NCI-H1436 (cell line): ENCODE measurements around the gene FILIP1.
"Not testable (repeated sequence)": the region's sequence is repeated elsewhere in the genome, so short reads cannot be mapped to it uniquely, and the experiment has no call there.

Experiments used
- DNase-seq: peaks from one replicate; lab custom pipeline; 2025; lab: John Stamatoyannopoulos, UW

FILIP1 gene

DNA sequence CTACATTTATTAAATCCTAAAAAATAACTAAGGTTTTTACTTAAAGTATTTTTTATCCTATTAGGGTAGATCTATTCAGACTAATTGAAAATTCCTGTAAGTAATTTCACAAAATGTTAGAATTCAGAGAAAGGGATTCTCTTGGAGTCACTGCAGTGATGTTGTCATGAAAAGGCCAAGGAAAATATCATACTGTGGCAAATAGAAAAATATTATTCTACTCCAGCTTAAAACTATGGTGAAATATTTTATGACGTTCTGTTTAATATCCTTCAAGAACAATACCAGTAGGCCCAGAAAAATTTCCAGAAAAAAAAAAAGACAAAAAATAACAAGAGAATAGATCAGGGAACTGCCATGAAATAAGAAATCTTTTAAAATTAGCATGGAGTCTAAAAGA lies 73.6 kb downstream of the FILIP1 start:
- DNase-seq = no peak

DNA sequence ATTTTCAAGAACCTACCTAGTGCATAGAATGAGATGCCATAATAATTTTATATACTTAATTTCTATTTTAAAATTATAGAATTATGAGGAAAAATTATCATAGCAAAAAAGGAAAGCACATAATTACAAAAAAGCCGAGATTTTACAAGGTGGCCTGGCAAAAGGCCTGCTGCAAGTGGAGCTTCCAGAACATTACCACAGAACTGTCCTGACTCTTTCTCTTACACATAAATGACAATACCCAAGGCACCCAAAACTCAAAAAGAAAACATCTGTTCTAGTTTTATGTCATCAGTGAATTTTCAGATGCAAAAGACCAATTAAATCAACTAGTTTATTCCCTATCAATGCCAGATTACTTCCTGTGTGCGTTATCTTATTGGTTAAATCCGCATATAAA lies 74.2 kb downstream of the FILIP1 start:
- no peak for DNase-seq

DNA sequence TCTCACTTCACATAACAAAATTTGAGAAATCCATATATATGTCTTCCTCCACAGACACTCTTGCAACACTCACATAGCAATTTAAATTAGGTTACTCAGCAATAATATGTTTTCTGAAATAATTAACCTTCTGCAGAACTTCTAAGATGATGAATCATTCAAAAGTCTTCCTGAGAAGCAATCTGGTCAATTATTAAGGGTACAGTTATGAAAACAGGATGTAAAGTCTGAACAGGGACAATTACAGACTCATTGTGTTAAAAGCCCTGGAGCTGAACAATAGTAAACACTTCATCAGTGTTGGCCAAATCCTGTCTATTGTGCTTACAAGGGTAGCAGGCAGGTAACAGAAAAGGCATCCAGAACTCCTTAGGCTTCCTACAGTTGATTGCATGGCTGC lies 75.4 kb downstream of the FILIP1 start:
- no peak for DNase-seq

DNA sequence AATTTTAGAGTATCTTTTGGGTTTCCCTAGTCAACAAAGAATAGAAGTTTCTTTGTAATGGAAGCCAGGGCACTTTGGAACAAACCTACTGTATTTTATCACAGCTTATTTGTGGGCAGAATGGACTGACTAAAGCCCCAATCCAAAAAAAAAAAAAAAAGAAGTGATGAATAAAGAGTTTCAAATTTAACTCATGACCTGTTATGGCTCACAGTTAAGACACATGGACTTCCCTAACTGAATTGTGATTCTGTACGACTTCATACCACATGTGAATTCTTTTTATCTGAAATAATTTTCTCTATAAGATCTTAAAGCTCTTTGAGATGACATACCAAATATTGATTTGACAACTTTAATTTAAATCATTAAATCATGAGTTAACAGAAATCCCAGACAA lies 77.2 kb downstream of the FILIP1 start:
- no peak for DNase-seq

DNA sequence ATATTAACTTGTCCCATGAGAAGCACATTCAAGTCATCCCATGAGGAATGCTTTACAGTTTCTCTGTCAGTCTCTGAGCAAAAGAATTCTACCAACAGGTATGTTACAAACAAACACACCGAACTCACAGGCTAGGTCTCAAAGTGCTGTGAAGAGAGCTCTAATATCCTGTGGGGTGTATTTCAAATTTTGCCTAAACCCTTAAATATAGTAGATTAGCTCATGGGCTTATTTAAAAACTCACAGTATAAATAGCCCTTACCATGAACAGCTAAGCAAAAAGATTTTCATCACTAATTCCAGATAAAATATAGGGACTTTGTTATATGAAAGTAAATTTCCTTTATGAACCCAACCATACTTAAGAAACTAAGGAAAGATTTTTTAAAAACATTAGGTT lies 77.8 kb downstream of the FILIP1 start:
- no peak for DNase-seq

DNA sequence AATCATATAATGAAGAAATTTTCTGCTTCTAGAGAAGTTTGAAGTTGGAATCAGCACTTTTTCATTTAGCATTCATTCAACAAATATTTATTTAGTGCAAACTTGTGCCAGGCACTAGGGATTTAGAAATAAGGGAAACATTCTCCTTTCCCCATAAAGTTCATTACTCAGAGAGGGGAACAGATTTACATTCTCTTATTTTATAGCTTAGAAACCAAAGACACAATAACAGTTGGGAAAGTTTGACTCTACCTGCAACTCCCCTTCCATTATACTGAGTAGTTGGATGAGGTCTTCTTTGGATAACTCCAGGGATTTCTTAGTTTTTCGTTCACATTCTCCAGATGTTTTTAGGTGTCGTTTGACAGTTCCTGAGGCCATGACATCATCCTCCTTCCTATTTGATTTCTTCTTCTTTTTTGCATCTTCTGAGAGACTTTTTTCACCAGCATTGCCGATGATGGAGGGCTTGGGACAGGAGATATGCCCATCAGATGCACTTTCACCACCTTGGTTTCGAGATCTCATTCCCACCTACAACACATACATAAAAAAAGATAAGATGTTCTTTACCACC lies 79.1 kb downstream of the FILIP1 start:
- DNase-seq = no peak

DNA sequence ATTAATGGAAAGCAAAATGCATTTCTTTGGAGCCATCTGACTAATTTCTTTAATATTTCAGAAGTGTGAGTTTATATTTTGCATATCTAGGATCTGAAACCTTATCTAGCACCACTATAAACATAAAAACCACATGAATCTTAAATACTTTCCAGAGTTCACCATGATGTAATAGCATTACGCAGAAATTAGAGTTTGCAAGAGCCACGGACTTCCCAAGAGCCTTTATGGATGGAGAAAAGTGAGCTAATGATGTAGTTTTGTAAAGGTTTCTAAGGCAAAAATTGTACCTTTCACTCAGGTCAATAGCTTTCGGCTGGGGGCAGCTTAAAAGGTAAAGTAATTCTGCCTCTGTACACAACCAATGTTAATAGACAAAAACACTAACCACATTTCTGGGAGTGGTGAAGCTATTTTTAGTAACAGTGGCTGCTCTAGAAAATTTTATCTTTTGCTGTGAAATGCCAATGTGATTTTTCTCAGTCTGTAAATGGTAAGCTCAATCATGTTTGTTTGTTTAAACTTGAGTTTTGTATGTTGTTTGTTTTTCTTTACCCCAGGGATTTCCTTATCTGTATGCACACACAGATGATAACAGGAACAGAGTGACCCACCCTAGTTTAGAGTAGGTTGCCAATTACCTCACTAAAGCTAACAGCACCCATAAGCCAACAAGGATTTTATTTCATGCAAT lies 80.5 kb downstream of the FILIP1 start:
- no peak for DNase-seq

DNA sequence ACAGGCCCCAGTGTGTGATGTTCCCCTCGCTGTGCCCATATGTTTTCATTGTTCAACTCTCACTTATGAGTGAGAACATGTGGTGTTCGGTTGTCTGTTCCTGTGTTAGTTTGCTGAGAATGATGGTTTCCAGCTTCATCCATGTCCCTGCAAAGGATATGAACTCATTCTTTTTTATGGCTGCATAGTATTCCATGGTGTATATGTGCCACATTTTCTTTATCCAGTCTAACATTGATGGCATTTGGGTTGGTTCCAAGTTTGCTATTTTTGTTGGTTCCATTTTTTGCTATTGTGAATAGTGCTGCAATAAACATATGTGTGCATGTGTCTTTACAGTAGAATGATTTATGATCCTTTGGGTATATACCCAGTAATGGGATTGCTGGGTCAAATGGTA lies 83.0 kb downstream of the FILIP1 start:
- not testable (repeated sequence) for DNase-seq

DNA sequence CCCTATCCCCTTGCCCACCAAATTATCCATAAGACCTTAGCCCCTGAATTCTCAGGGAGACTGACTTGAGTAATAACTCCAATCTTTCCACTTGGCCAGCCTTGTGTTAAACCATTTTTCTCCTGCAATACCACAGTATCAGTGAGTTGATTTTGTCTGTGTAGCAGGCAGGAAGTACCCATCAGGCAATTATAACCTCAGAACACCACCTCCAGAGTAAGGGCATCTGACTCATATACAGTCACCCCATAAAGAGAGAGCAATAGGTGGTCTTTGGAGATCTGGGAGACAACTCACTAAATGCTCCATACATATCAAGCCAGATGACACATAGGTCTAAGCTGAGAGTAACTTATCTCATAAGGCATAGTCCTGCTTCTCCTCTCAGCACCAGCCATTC lies 83.7 kb downstream of the FILIP1 start:
- no peak for DNase-seq

DNA sequence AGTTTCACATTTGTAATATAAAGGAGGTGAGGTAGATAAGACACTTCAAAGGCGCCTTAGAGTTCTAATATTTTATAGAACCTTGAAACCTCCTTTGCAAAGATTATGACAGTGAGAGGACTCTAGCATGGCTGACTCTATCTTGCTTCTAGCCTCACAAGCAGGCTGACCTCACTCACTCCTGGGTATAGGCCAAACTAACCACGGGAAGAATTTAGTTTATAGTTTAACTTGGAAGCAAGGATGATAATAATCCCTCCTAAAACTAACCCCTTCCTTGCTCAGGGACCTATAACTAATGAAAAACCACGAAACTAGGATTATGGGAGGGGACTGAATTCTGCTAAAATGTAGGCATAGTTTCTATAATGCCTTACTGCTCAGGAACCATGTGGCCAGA lies 84.3 kb downstream of the FILIP1 start:
- DNase-seq = no peak

DNA sequence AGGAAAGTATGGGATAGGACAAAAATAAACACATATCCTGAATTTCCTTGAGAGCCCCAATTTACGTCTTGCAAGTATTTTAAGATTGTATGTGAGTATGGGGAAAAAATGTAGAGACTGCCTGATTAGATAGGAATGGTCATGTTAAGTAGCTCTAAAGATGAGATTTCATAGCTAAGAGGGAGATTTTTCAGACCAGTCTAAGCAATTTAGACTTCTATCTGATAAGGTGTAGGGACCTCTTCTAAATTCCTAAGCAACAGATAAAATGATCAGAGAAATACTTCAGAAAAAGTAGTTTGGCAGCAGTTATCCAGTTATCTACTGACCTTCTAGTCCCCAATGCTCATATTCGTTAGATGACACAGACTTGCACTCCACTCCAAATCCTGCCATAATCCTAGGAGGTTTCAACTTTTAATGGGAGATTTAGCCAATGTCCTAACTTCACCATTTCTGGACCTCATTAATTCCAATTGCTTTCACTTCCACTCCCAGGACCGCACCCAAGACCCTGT lies 90.0 kb downstream of the FILIP1 start:
- DNase-seq = no peak

DNA sequence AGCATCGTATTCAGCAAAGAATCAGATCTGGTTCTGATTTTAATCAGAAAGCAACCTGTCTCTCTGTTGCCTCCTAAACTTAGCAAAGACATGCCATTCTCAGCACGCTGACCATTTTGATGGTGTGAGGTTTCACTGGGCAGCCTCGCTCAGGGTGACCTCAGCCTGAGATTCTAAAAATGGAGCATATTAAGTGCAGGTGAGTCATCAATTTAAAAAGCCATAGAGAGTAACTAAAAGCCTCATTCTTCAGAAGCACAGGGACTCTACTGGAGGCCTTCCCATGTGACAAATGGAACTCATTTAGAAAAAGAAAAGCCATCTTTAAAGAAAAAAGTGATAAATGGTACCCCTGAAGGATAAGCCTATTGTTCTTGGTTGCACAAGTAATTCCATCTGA lies 91.3 kb downstream of the FILIP1 start:
- no peak for DNase-seq

DNA sequence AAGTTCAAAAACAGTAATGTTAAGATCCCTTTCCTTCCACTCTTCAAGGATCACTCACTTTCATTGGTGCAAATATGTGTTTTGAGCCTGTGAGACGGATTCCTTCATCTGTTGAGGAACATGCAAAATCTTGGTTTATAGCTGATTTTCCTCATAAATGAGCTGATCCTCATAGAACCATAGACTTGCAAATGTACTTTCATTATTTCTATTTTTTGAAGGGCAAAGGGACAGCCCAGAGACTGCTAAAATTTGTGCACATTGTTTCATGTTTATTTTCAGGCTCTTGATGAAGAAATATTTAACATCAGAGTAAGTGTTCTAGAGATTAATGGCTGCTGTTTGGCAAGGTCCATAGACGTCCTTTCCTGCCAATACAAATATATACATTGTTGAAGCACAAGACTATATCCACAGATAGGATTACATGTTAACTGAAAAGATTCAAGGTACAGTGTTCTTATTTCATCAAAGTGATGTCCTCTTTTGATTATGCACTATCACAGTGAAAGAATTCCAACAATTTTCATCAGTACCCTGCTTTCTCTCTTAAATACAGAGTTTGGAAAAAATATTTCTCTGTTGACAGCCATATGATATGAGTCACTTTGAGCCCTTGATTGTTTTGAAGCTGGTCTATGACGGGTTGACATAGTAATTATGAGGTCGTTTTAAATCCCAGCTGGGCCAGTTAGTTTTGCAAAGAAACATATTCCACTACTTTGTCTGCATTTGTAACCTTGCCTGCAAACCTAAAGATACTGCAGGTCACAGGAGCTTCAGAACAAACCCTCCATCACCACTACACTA lies 95.7 kb downstream of the FILIP1 start:
- DNase-seq = no peak

DNA sequence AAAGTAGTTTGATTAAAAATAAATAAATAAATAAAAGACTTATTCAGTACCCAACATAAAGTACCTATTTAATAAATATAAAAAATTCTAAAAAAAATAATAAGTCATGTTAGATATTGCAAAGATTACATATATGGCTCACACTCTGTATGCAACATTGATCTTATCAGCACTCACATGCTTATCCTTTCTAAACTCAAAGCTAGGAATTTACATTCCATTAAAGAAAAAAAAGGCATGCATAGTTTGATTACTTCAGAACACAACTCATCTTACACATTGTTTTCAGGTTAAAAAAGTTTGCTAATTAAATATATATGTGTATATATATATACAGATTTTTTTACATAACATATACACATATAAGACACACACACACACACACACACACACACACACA lies 96.4 kb downstream of the FILIP1 start:
- no peak for DNase-seq

DNA sequence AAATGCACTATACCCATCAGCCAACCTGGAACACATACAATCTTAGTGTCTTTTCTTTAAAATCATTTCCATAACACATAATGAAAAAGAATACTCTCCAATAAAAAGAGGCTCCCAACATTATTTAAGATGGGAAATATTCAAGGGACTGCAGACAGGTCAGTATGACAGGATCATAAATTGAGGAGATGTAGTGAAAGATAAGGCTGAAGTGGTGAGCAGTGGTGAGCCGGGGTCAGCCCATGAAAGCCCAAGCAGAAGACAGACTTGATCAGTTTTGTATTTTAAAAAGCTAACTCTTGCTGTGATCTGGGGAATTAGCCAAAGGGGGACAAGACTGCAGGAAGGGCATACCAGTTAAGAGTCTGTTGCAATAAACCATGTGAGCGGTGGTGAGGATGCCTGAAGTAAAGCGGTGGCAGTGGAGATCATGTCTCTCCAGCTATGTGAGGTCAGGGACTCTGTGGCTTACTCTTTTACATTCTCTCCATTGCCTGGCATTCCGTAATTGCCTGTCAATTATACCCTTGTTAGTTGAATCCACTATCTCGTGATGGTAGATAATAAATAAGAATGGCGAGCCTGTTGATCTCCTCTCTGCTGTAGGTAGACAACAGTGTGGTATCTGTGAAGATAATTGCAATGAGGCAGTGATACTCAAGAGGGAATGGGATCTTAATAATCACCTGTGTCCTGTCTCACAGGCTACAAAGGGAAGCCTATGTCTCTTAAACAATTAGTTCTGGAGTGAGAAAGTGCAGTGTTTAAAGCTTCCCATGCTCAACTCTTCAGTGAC lies 97.4 kb downstream of the FILIP1 start:
- DNase-seq = no peak

DNA sequence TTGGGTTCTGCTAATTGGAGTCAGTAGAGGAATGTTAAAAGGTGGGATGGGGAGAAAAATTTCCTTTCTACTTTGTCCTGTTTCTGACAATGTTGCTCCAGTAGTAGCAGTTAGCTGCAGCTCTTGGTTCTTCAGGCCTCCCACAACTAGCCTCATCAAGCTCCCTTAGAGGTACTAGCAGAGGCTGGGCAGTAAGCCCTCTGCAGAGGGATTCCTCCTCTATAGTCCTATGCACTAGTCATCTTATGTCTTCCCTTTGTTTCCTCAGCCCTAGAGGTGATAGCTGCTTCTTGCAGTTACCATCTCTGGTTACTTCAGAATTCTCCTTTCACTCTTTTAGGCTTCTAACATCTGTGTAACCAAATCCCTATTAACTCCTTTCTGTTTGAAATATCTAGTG lies 99.8 kb downstream of the FILIP1 start:
- no peak for DNase-seq

DNA sequence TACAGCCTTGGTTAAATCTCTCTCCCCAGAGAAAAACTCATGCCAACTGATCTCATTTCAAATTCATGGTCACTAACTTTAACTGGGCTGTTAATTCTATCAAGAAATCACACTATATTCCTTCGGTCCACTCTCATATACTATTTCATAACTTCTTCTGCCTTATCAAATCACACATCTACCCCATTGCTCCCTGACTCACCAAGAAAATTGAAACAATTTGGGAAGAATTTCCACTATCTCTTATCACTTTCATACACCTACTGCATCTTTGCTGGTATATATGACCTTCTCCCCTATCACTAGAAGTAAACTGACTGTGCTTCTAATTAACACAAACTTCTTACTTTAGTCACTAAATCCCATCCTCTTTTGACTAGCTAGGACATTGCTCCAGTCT lies 102.3 kb downstream of the FILIP1 start:
- no peak for DNase-seq

DNA sequence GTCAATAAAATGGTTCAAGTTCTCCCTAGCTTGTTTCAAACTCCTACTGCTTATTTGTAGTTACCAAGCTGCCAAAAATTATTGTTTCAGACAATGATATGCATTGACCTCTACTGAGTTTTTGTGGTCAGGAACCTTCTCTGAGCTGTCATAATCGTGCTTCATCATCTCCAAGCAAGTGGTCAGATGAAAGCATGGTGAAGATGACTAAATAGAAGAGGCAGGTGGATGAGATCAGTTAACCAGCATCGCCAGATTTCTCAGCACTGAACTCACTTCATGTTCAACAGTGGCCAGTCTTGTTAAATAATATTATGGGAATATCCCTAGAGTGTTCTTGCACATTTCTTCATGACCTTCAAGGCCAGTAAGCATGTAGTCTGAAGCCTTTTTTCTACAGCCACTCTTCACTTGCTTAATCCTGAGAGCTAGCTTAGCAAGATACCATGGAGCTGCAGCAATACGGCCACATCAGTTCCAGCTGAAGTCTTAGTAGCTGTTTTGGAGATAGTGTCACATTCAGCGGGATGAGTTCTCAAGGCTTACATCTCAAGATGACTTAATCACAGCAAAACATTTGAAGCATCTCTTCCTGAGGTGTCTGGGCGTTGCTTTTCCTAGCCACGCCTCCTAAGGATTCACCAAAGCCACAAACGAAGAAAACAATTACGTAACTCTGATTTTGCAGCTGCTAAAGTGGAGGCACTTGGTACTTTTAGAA lies 107.4 kb downstream of the FILIP1 start:
- DNase-seq = no peak

DNA sequence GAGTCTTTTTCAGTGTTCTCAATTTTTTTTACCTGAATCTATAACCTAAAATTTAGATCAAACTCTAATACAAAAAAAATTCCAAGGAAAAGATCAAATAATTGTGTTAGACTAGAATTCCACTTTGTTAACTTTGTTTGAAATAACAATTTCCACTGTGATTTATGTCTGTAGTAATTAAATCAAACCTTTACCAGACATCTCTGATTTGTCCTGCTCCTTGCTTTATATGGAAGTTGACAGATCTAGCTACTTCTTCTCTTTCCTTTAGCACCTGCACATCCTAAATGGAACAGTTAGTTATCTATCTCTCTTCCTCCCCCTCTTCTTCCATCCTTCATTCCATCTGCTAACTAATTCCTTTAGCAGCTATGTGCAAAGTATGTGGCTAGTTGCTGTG lies 109.5 kb downstream of the FILIP1 start:
- no peak for DNase-seq

DNA sequence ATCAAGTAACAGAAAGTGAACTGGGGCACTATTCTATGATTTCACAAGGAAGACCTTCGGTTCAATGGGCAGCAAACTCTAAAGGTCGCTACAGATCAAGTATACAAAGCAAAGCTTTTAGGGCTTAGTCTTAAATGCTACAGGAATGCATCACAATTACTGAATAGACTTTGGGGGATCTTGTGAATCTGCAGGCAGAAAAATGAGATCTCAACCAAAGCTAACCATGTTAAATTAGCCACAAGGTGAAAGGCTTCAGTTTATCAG lies 111.0 kb downstream of the FILIP1 start:
- no peak for DNase-seq

DNA sequence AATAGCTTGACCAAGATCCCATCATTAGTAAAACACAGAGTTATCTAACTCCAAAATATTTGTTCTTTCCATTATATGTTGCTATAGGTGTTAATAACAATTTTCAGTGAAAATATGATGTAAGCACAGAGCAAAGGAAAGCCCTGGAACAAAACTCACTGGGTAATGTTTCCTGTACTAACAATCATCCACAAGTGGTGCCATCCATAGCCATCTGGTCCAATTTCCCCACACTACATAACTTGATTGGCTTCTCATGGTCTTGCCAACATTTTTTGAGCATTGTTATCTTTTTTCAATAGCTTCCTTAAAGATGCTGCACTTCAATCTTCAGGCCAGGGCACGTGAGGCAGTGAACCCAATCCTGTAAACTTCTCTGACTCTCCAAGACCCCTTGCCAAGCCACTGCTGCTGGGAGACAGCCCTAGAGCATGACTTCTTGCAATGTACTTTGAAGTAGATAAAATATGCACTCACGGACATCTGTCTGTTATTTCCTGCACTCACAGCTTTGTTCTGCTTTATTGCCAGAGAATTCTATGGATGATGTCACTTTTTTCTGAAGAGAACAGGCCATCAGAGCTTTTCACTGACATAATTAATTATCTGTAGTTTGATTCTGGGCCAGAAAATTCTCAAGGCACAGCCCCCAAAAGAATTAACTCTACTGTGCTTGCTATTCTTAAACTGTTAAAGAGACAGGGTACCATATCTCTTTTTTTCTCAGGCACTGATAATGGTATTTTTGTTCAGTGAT lies 111.5 kb downstream of the FILIP1 start:
- DNase-seq = no peak
